ENCODE measurements around the gene ZNF234.

DNA sequence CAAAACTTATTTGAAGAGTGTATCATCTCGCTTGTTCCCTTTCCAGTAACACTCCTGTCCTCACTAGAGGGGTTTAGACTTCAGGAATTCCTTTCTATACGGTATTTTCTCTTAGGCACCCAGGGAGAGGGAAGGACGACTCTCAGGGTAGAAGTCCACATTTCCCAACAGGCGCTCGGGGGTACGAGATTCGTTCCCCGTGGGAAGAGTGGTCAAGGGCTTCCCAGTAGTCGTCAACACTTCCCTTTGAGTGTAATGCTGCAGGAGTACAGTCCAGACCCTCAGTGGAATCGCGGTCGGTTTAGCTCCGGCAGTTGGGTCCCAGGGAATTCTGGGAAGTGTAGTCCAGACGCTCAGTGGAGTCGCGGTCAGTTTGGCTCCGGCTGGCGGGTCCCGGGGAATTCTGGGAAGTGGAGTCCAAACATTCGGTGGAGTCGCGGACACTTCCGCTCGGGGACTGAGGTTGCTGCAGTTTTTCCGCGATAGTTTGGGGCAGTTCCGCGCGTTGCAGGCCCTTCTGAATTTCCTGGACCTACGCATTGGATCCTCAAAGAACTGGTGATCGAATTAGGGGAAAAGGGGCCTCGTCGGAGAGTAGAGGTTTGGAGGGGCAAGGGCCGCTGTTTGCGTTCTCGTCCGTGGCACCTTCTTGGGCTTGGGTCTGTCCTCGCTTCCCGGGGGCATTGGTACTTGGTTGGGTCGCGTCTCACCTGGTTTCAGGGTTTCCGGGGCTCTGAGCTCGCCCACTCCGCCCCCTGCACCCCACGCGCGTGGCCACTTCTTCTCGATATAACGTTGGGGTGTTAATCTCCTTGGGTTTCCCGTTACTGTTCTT is 47.2 kb upstream of the ZNF234 start, which contains the start of gene ZNF224:
- TF ChIP-seq, protein P1, sequence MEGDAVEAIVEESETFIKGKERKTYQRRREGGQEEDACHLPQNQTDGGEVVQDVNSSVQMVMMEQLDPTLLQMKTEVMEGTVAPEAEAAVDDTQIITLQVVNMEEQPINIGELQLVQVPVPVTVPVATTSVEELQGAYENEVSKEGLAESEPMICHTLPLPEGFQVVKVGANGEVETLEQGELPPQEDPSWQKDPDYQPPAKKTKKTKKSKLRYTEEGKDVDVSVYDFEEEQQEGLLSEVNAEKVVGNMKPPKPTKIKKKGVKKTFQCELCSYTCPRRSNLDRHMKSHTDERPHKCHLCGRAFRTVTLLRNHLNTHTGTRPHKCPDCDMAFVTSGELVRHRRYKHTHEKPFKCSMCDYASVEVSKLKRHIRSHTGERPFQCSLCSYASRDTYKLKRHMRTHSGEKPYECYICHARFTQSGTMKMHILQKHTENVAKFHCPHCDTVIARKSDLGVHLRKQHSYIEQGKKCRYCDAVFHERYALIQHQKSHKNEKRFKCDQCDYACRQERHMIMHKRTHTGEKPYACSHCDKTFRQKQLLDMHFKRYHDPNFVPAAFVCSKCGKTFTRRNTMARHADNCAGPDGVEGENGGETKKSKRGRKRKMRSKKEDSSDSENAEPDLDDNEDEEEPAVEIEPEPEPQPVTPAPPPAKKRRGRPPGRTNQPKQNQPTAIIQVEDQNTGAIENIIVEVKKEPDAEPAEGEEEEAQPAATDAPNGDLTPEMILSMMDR (IDR thresholded peaks at IDR 0.05; ENCODE audit: low read length): no peak
- TF ChIP-seq EZH2 (optimal IDR thresholded peaks at IDR 0.05; ENCODE audit: low read depth, low read length) (no peak), EZH2phosphoT487 (IDR thresholded peaks at IDR 0.05; ENCODE audit: low read length) (no peak)

All from MM.1S (cell line).